Dedifferentiated amniotic fluid mesenchymal stem cell (primary cell): ENCODE measurements around the gene PAX8.
A peak's percentile ranks its signal among the peaks of the same experiment; 100 is the strongest.

Source experiments
- DNase-seq: peaks from one replicate; pipeline ENCODE4 v3.0.0-alpha.2; 2016; ENCODE audit errors: extremely low spot score

PAX8 gene

GRCh38 chr2:113203901-113204519 lies 74.7 kb downstream of the PAX8 start:
- peak; percentile 55 for DNase-seq

GRCh38 chr2:113203217-113203530 lies 75.5 kb downstream of the PAX8 start:
- DNase-seq = no peak

GRCh38 chr2:113202305-113203216 lies 76.2 kb downstream of the PAX8 start:
- DNase-seq = no peak

- DNase-seq = no peak
These were observed 77.0 kb downstream of the PAX8 start for GRCh38 chr2:113201496-113202304.

GRCh38 chr2:113200736-113201490 lies 77.8 kb downstream of the PAX8 start:
- DNase-seq = no peak

GRCh38 chr2:113200236-113200635 lies 78.5 kb downstream of the PAX8 start:
- DNase-seq = no peak

- DNase-seq = peak; percentile 54
These were observed 79.7 kb downstream of the PAX8 start for GRCh38 chr2:113198790-113199612.

- no peak for DNase-seq
These were observed 80.5 kb downstream of the PAX8 start for GRCh38 chr2:113198048-113198789.

- no peak for DNase-seq
These were observed 81.2 kb downstream of the PAX8 start for GRCh38 chr2:113197347-113198047.

GRCh38 chr2:113196839-113197238 lies 81.9 kb downstream of the PAX8 start:
- no peak for DNase-seq

GRCh38 chr2:113195923-113196501 lies 82.7 kb downstream of the PAX8 start:
- no peak for DNase-seq

GRCh38 chr2:113192459-113193100 lies 86.1 kb downstream of the PAX8 start:
- no peak for DNase-seq

GRCh38 chr2:113190871-113191270 lies 87.8 kb downstream of the PAX8 start:
- DNase-seq = no peak

- no peak for DNase-seq
These were observed 91.0 kb downstream of the PAX8 start for GRCh38 chr2:113187771-113188170.

- DNase-seq = no peak
These were observed 92.3 kb downstream of the PAX8 start for GRCh38 chr2:113186433-113186796.

- DNase-seq = no peak
These were observed 92.9 kb downstream of the PAX8 start for GRCh38 chr2:113185664-113186432.

GRCh38 chr2:113184531-113185230 lies 94.0 kb downstream of the PAX8 start:
- DNase-seq = no peak
